Hepatocyte (in vitro differentiated cells): Measurements from ENCODE around the gene FAM193A. TPM values are rescaled to one million over a fixed set of nuclear protein-coding genes. Genes with fewer than 3 reads are reported as not detected.
A peak's percentile ranks its signal among the peaks of the same experiment; 100 is the strongest.

Source experiments
- DNase-seq: peaks from one replicate; pipeline ENCODE4 v3.0.0-alpha.2; 2016; ENCODE audit warnings: low spot score
- H2AFZ ChIP-seq: fragments of 200-600 bp; sonication (generic); 2 replicates; pipeline ENCODE4 v1.6.0; 2016; ENCODE audit warnings: antibody characterized with exemption, mild to moderate bottlenecking
- H3K27ac ChIP-seq: fragments of 200-600 bp; sonication (generic); 2 replicates; pipeline ENCODE4 v1.5.1; 2016; ENCODE audit warnings: mild to moderate bottlenecking
- H3K27me3 ChIP-seq: fragments of 200-600 bp; sonication (generic); 2 replicates; pipeline ENCODE4 v1.6.1; 2016
- H3K36me3 ChIP-seq: fragments of 200-600 bp; sonication (generic); replicated peaks from 2 replicates; pipeline ENCODE4 v1.5.1; 2016; ENCODE audit warnings: low read depth; ENCODE audit not compliant: insufficient read depth
- H3K4me1 ChIP-seq: fragments of 200-600 bp; sonication (generic); 2 replicates; pipeline ENCODE4 v1.5.1; 2016; ENCODE audit warnings: mild to moderate bottlenecking, moderate library complexity; ENCODE audit not compliant: insufficient read depth
- H3K4me2 ChIP-seq: fragments of 200-600 bp; sonication (generic); 2 replicates; pipeline ENCODE4 v1.6.0; 2016
- H3K4me3 ChIP-seq: fragments of 200-600 bp; sonication (generic); 2 replicates; pipeline ENCODE4 v1.5.1; 2016; ENCODE audit warnings: mild to moderate bottlenecking
- H3K79me2 ChIP-seq: fragments of 200-600 bp; sonication (generic); 2 replicates; pipeline ENCODE4 v1.6.0; 2017; ENCODE audit warnings: mild to moderate bottlenecking
- H3K9me2 ChIP-seq: fragments of 200-600 bp; sonication (generic); replicated peaks from 2 replicates; pipeline ENCODE4 v1.6.0; 2017; ENCODE audit warnings: mild to moderate bottlenecking; ENCODE audit not compliant: insufficient read depth
- H3K9me3 ChIP-seq: fragments of 200-600 bp; sonication (generic); 2 replicates; pipeline ENCODE4 v1.5.1; 2016; ENCODE audit warnings: low read depth, mild to moderate bottlenecking
- H4K20me1 ChIP-seq: fragments of 200-600 bp; sonication (generic); 2 replicates; pipeline ENCODE4 v1.6.0; 2016; ENCODE audit warnings: mild to moderate bottlenecking; ENCODE audit not compliant: insufficient read depth, poor library complexity, severe bottlenecking
- EZH2 ChIP-seq: fragments of 200-600 bp; sonication (generic); IDR thresholded peaks from 2 replicates; pipeline ENCODE4 v1.6.1; 2016; ENCODE audit warnings: antibody characterized with exemption, mild to moderate bottlenecking, borderline replicate concordance
- EZH2phosphoT487 ChIP-seq: fragments of 200-600 bp; sonication (generic); IDR thresholded peaks from one replicate; pipeline ENCODE4 v1.6.1; 2018; ENCODE audit warnings: antibody characterized with exemption, mild to moderate bottlenecking, low read depth, moderate library complexity; ENCODE audit not compliant: unreplicated experiment, severe bottlenecking
- WGBS: methylation state at CpG from one replicate; pipeline ENCODE4 v1.1.6; 2016; ENCODE audit warnings: low lambda C conversion rate; ENCODE audit errors: missing lambda C conversion rate; 5-methylcytosine and 5-hydroxymethylcytosine counted together
- polyA plus RNA-seq: library from polyadenylated mRNA; unstranded; fragments of >200 nt; fragmentation: Nextera tagmentation; extraction: Ambion mirVana; gene quantifications from 2 replicates; pipeline ENCODE4 v1.2.1, GENCODE V29; 2016
- total RNA-seq: library from RNA; depleted of rRNA; stranded (reverse); fragments of >200 nt; gene quantifications from 2 replicates; pipeline ENCODE4 v1.2.3, GENCODE V29; 2014
- TF ChIP-seq, protein P1 (sequence below): fragments of 200-600 bp; sonication (generic); IDR thresholded peaks from 2 replicates; pipeline ENCODE4 v1.5.1; 2016; ENCODE audit warnings: antibody characterized with exemption, mild to moderate bottlenecking; ENCODE audit not compliant: poor library complexity

FAM193A gene, protein sequence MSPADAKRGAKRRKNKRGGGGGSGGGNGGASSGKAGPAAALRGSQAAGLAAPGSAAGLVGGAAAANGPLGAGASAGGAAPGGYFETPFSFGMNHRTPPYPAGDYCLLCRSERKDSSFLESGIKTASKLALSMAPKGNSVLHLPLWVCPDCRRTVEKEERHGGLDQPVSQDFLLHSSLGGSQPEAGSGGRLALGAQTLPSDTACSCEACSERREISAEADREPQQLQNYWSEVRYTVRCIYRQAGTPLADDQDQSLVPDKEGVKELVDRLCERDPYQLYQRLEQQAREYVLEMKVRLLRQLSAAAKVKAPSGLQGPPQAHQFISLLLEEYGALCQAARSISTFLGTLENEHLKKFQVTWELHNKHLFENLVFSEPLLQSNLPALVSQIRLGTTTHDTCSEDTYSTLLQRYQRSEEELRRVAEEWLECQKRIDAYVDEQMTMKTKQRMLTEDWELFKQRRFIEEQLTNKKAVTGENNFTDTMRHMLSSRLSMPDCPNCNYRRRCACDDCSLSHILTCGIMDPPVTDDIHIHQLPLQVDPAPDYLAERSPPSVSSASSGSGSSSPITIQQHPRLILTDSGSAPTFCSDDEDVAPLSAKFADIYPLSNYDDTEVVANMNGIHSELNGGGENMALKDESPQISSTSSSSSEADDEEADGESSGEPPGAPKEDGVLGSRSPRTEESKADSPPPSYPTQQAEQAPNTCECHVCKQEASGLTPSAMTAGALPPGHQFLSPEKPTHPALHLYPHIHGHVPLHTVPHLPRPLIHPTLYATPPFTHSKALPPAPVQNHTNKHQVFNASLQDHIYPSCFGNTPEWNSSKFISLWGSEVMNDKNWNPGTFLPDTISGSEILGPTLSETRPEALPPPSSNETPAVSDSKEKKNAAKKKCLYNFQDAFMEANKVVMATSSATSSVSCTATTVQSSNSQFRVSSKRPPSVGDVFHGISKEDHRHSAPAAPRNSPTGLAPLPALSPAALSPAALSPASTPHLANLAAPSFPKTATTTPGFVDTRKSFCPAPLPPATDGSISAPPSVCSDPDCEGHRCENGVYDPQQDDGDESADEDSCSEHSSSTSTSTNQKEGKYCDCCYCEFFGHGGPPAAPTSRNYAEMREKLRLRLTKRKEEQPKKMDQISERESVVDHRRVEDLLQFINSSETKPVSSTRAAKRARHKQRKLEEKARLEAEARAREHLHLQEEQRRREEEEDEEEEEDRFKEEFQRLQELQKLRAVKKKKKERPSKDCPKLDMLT (N-terminal part only)
- total RNA-seq (9.8 and 15.8 TPM in 2 replicates), polyA plus RNA-seq (11.4 and 19.0 TPM in 2 replicates)

DNA sequence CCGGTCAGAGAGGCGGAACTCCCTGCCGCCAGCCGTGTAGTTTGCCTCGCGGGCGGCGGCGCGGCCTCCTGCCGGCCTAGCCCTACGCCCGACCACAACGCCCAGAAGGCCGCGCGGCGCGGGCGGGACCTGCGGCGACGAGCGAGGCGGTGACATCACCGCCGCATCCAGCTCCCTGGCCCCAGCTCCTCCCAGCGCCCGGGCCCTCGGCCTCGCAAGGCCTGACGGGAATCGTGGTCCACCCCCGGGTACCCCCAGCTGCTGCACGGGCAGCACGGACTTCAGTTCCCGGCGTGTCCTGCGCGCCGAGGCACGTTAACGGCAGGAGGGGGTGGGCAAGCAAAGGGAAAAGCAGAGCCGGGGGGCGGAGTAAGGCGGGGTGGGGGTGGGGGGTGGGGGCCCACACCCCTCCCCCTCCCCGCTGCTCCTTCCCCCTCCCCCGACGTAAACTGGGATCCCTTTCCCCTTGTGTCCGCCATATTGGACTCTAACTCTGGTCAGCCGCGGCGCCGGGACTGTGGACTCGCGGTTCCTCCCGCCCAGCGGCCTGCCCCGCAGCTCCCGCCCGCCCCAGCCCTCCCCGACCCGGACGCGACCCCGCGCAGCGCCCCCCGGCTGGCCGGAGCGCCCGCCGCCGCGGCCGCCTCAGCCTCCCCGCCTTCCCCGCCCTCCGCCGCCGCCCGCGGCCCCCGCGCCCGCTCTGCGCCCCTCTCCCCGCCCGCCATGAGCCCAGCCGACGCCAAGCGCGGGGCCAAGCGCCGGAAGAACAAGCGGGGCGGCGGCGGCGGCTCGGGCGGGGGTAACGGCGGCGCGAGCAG, at the start of gene FAM193A:
Gene FAM193A (plus strand): TSS at position 455 of the 818 bp plus-strand sequence. CDS start 269 bp downstream, at position 724.
- H3K4me1 ChIP-seq, result peaks cover 25% of the 10 kb centered on the region
- peaks cover 39% of the 10 kb centered on the region for H4K20me1 ChIP-seq
- DNase-seq, result peak; percentile 100
- TF ChIP-seq EZH2 (no peak), EZH2phosphoT487 (no peak)
- TF ChIP-seq, protein P1, sequence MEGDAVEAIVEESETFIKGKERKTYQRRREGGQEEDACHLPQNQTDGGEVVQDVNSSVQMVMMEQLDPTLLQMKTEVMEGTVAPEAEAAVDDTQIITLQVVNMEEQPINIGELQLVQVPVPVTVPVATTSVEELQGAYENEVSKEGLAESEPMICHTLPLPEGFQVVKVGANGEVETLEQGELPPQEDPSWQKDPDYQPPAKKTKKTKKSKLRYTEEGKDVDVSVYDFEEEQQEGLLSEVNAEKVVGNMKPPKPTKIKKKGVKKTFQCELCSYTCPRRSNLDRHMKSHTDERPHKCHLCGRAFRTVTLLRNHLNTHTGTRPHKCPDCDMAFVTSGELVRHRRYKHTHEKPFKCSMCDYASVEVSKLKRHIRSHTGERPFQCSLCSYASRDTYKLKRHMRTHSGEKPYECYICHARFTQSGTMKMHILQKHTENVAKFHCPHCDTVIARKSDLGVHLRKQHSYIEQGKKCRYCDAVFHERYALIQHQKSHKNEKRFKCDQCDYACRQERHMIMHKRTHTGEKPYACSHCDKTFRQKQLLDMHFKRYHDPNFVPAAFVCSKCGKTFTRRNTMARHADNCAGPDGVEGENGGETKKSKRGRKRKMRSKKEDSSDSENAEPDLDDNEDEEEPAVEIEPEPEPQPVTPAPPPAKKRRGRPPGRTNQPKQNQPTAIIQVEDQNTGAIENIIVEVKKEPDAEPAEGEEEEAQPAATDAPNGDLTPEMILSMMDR, result no peak
- H3K9me3 ChIP-seq, result no peaks in the 10 kb centered on the region
- H3K27me3 ChIP-seq, result no peaks in the 10 kb centered on the region
- no peaks in the 10 kb centered on the region for H3K36me3 ChIP-seq
- H2AFZ ChIP-seq, result peak within 1 kb of the TSS; percentile 89
- H3K4me3 ChIP-seq, result peak within 1 kb of the TSS; percentile 84
- peaks cover 47% of the 10 kb centered on the region for H3K79me2 ChIP-seq
- 7% methylated on average over 15 of the region's 106 CpGs for WGBS
- peak within 1 kb of the TSS; percentile 91 for H3K4me2 ChIP-seq
- H3K9me2 ChIP-seq, result no peaks in the 10 kb centered on the region
- H3K27ac ChIP-seq, result peak within 1 kb of the TSS; percentile 97

DNA sequence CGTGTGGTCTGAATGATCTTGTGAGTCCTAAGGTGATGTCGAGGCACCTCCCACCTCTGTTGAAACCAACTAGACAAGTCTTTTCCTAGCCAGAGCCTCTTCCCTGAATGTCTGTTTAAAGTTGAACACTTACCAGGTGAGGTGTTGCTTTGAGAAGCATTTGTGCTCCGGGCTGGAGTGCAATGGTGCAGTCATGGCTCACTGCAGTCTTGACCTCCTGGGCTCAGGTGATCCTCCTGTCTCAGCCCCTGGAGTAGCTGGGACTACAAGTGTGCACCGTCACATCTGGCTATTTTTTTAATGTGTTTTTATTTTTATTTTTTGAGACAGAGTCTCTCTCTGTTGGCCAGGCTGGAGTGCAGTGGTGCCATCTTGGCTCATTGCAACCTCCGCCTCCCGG, 49.5 kb upstream of the FAM193A start:
- WGBS, result 97% methylated on average over 6 of the region's 6 CpGs
- Histone ChIP-seq H3K4me1 (peaks cover 18% of the 10 kb centered on the region), H3K9me3 (no peaks in the 10 kb centered on the region), H3K27ac (no peak overlapping the region), H3K9me2 (no peaks in the 10 kb centered on the region), H3K4me3 (no peak overlapping the region), H4K20me1 (peaks cover 81% of the 10 kb centered on the region), H3K79me2 (peaks cover 99% of the 10 kb centered on the region), H2AFZ (no peak overlapping the region), H3K4me2 (no peak overlapping the region), H3K36me3 (no peaks in the 10 kb centered on the region), H3K27me3 (no peaks in the 10 kb centered on the region)
- no peak for DNase-seq
- TF ChIP-seq EZH2phosphoT487 (no peak), EZH2 (no peak)
- TF ChIP-seq, protein P1, result no peak

DNA sequence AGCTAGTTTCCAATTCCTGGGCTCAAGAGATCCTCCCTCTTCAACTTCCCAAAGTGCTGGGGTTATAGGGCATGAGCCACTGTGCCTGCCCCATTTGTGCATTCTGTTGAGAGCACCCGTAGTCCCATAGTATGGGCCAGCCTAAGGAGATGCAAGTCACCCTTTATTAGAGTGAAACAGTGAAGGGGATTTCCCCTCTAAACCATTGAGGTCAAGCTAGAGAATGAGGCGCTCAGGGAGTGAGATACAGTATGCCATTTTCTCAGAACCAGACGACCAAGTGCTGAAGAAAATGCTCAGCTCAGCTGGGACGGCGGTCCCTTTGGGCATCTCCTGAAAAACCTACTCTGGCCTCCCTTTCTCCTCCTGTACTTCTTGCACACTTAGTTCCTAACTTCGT, 48.8 kb upstream of the FAM193A start:
- Histone ChIP-seq H3K27ac (no peak overlapping the region), H3K4me1 (peaks cover 12% of the 10 kb centered on the region)
- 85% methylated on average over 6 of the region's 6 CpGs for WGBS

More for the DNA sequence above, 48.8 kb upstream of the FAM193A start:
- Histone ChIP-seq H3K9me2 (no peaks in the 10 kb centered on the region), H3K36me3 (no peaks in the 10 kb centered on the region), H3K4me2 (no peak overlapping the region), H3K79me2 (peaks cover 99% of the 10 kb centered on the region), H3K4me3 (no peak overlapping the region), H2AFZ (no peak overlapping the region), H4K20me1 (peaks cover 74% of the 10 kb centered on the region), H3K9me3 (no peaks in the 10 kb centered on the region), H3K27me3 (no peaks in the 10 kb centered on the region)
- DNase-seq, result no peak
- TF ChIP-seq, protein P1, result no peak
- no peak for TF ChIP-seq EZH2
- TF ChIP-seq EZH2phosphoT487, result no peak
